Body of pancreas (tissue), 4 donors: ENCODE measurements around the gene KIAA0825. TPM values are rescaled to one million over a fixed set of nuclear protein-coding genes. Genes with fewer than 3 reads are reported as not detected.

Experiments
- ATAC-seq: fragments of 150-250 bp; one replicate; pipeline ENCODE4 v1.9.1; 2016
- DNase-seq, 4 donors: peaks; one replicate each; pipeline ENCODE4 v3.0.0-alpha.2; 2019
- H3K27ac ChIP-seq, 4 donors: fragments of 200-600 bp; sonication (generic); 1 replicate in 3 of 4; 2 replicates in 1 of 4; pipeline versions ENCODE4 v1.5.1 to v1.6.1; 2016 to 2019; ENCODE audit warnings: mild to moderate bottlenecking in 1 of 4, mixed read lengths in 1 of 4, moderate library complexity in 1 of 4
- H3K27me3 ChIP-seq, 2 donors: fragments of 200-600 bp; sonication (generic); one replicate each; pipeline ENCODE4 v1.6.0; 2016; ENCODE audit warnings: mild to moderate bottlenecking in 1 of 2
- H3K36me3 ChIP-seq, 2 donors: fragments of 200-600 bp; sonication (generic); replicated peaks in 1 of 2; 2 replicates each; pipeline ENCODE4 v1.5.1; 2016; ENCODE audit warnings: low read depth in 2 of 2; ENCODE audit not compliant: insufficient read depth in 1 of 2
- H3K4me1 ChIP-seq: fragments of 200-600 bp; sonication (generic); one replicate; pipeline ENCODE4 v1.6.0; 2016
- H3K4me3 ChIP-seq, 2 donors: fragments of 200-600 bp; sonication (generic); 1 replicate in 1 of 2; 2 replicates in 1 of 2; pipeline ENCODE4 v1.5.1; 2016 to 2019
- H3K9me3 ChIP-seq, 3 donors: fragments of 200-600 bp; sonication (generic); 1 replicate in 2 of 3; 2 replicates in 1 of 3; pipeline ENCODE4 v1.5.1; 2016
- POLR2A ChIP-seq, 3 donors: fragments of 450-650 bp; IDR thresholded peaks; one replicate each; pipeline ENCODE4 v1.6.1; 2016; ENCODE audit warnings: antibody characterized with exemption in 3 of 3, mild to moderate bottlenecking in 2 of 3
- WGBS, 2 donors: methylation state at CpG; one replicate each; pipeline ENCODE4 v1.1.5; 2017; 5-methylcytosine and 5-hydroxymethylcytosine counted together
- intact Hi-C: fragments of 100-400 bp; cut with DNase I; formaldehyde crosslinking; loops from one replicate; pipeline ENCODE4 v1.15.1; 2023
- total RNA-seq, 2 donors: library from RNA; depleted of rRNA; stranded (reverse); fragments of >200 nt; gene quantifications; one replicate each; pipeline ENCODE4 v1.1.0, GENCODE V29; 2016
- TF ChIP-seq, protein P1 (sequence below), 7 experiments: fragments of 450-650 bp in 4 of 7; fragments of 200-600 bp in 3 of 7; sonication (generic) in 3 of 7; IDR thresholded peaks; one replicate each; pipeline ENCODE4 v1.5.1; 2016 to 2019; ENCODE audit warnings: antibody characterized with exemption in 7 of 7

The KIAA0825 gene
- total RNA-seq, 2 donors from 2014 or later: 5.7 to 6.6 TPM

DNA sequence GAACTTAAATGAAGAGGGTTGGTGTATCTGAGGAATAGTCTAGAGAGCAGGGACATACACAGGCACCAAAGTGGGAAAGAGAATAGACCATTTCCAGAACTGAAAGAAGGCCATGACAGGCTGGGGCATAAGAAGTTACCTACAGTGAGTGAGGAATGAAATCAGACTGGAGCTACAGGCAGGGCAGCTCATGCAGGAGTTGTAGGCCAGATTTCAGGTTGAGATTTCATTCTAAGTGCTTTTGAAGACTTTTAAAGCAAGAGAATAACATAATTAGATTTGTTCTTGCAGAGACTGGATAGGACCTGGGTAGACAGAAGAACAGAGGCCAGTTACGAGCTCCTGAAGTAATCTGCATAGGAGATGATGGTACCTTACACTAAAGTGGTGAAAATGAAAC lies 280.8 kb downstream of the KIAA0825 start:
- intact Hi-C loops: no loop called here
- no peak overlapping the region for H3K27ac ChIP-seq
- no peaks in the 10 kb centered on the region for H3K4me1 ChIP-seq
- WGBS, 2 donors: 81 to 93% methylated on average over 1 of the region's 1 CpG
- H3K9me3 ChIP-seq: no peaks in the 10 kb centered on the region
- no peaks in the 10 kb centered on the region for H3K27me3 ChIP-seq
- TF ChIP-seq, protein P1, sequence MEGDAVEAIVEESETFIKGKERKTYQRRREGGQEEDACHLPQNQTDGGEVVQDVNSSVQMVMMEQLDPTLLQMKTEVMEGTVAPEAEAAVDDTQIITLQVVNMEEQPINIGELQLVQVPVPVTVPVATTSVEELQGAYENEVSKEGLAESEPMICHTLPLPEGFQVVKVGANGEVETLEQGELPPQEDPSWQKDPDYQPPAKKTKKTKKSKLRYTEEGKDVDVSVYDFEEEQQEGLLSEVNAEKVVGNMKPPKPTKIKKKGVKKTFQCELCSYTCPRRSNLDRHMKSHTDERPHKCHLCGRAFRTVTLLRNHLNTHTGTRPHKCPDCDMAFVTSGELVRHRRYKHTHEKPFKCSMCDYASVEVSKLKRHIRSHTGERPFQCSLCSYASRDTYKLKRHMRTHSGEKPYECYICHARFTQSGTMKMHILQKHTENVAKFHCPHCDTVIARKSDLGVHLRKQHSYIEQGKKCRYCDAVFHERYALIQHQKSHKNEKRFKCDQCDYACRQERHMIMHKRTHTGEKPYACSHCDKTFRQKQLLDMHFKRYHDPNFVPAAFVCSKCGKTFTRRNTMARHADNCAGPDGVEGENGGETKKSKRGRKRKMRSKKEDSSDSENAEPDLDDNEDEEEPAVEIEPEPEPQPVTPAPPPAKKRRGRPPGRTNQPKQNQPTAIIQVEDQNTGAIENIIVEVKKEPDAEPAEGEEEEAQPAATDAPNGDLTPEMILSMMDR (IDR thresholded peaks at IDR 0.05): no peak
- no peaks in the 10 kb centered on the region for H3K36me3 ChIP-seq
- H3K4me3 ChIP-seq: no peak overlapping the region
- DNase-seq (no peak), ATAC-seq (no peak)

DNA sequence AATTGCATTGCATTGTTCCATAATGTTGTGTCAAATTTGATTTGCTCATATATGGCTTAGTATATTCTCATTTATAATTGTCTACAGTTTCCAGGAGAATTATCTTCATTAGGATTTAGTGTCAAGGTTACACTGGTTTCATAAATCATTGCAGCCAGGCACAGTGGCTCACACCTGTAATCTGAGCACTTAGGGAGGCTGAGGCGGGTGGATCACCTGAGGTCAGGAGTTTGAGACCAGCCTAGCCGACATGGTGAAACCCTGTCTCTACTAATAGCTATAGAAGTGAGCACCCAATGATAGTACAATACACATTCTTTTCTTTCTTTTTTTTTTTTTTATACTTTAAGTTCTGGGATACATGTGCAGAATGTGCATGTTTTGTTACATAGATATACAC lies 282.5 kb downstream of the KIAA0825 start:
- TF ChIP-seq, protein P1 (IDR thresholded peaks at IDR 0.05): no peak
- TF ChIP-seq POLR2A (IDR thresholded peaks at IDR 0.05): no peak
- no peak overlapping the region for H3K27ac ChIP-seq
- no peaks in the 10 kb centered on the region for H3K27me3 ChIP-seq
- DNase-seq (no peak), ATAC-seq (no peak)
- no peak overlapping the region for H3K4me3 ChIP-seq
- intact Hi-C loops: no loop called here
- H3K4me1 ChIP-seq: no peaks in the 10 kb centered on the region
- no peaks in the 10 kb centered on the region for H3K9me3 ChIP-seq
- WGBS, 2 donors: 95 to 96% methylated on average over 2 of the region's 2 CpGs
- H3K36me3 ChIP-seq: no peaks in the 10 kb centered on the region

DNA sequence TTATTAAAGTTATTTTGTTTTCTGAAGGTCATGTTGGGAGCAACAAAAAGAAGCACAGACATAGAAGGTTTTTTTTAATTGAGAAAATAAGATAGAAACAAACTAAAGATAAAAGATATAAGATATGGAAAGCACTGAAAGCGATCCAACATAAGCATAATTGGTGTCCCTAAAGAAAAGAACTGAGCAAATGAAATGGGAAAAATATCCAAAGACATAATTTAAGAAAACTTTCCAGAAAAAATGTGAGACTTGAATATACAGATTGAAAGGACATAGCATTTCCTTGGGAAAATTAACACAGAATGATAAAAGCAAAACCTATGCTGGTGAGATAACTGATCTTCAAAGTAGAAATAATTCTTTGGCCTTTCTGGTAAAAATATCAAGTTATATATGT lies 289.3 kb downstream of the KIAA0825 start:
- intact Hi-C loops: no loop called here
- no peaks in the 10 kb centered on the region for H3K36me3 ChIP-seq
- 95 to 98% methylated on average over 1 of the region's 1 CpG for WGBS, 2 donors
- ATAC-seq (no peak), DNase-seq (no peak)
- no peaks in the 10 kb centered on the region for H3K27me3 ChIP-seq
- no peak overlapping the region for H3K4me3 ChIP-seq
- H3K9me3 ChIP-seq: peaks cover 0 to 4% (median 0%) of the 10 kb centered on the region in 3 donors
- no peaks in the 10 kb centered on the region for H3K4me1 ChIP-seq
- H3K27ac ChIP-seq: no peak overlapping the region
- TF ChIP-seq POLR2A (IDR thresholded peaks at IDR 0.05): no peak

DNA sequence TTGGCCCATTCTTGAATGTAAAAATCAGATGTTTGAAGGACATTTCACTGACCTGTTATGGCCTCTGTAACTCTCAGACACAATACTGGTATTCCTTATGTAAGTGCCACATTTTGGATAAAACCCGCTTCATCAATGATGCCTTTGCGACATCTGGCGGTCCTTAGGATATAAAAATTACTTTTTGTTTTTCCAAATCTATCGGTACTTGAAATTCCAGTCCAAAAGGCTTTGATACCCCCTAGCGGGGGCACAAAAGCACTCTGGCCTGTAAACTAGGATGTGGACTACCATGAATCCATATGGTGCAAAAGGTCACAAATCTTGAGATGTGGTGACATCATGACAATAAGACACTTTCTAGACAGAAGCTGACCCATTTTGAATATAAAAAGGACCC lies 291.8 kb downstream of the KIAA0825 start:
- no peaks in the 10 kb centered on the region for H3K4me1 ChIP-seq
- no peak for TF ChIP-seq POLR2A (IDR thresholded peaks at IDR 0.05)
- H3K36me3 ChIP-seq: no peaks in the 10 kb centered on the region
- H3K4me3 ChIP-seq: no peak overlapping the region
- ATAC-seq (no peak), DNase-seq (no peak)
- no peak overlapping the region for H3K27ac ChIP-seq
- intact Hi-C loops: no loop called here
- 93 to 94% methylated on average over 5 of the region's 5 CpGs for WGBS, 2 donors
- H3K27me3 ChIP-seq: no peaks in the 10 kb centered on the region
- H3K9me3 ChIP-seq: peaks cover 0 to 4% (median 0%) of the 10 kb centered on the region in 3 donors

DNA sequence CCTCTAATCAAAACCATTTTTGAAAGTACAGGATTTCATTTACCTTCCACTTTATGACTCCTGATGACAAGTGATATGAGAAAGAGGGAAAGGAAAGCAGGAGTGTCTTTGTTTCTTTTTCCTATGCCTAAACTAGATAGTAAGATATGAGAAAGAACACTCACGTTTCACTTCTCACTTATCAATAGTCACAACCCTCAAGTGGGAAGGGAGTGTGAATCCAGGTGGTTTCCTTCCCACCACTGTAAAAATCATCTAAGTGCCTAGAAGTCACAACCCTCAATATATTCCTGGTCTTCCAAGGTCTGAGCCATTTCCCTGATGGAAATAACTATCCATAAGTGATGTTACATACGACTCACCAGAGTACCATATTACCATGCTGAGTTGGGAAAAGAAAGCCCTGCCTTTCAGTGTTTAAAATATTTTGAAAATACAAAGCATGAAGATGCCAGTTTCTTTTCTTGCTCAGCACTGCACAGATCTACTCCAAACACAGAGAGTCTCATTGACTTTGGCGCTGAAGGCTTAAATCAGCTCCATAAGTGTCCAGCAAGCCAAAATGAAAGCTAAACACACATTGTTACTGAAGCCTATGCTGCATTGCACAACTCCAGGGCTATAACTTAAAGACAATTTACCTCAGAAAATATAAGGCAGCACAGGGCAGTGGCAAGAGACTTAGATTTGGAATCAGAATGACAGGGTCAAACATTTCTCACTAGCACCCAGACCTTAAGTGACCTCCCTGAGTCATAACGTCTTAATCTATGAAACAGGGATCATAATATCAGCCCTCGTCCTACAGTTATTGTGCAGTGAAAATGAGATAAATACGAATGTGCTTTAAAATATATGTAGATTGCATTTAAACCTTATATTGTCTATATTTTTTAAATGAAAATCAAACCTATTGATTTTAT lies 301.2 kb downstream of the KIAA0825 start:
- TF ChIP-seq POLR2A (IDR thresholded peaks at IDR 0.05): no peak
- TF ChIP-seq, protein P1 (IDR thresholded peaks at IDR 0.05): no peak
- 30 to 45% methylated on average over 6 of the region's 6 CpGs for WGBS, 2 donors
- peak overlapping the region; percentile 33 to 68 (median 51) for H3K27ac ChIP-seq
- no peak overlapping the region for H3K4me3 ChIP-seq
- ATAC-seq (peak; percentile 81), DNase-seq (peak in 2 of 4 donors; percentile 5 to 7)
- no peaks in the 10 kb centered on the region for H3K4me1 ChIP-seq
- no peaks in the 10 kb centered on the region for H3K9me3 ChIP-seq
- intact Hi-C loops: no loop called here
- H3K27me3 ChIP-seq: no peaks in the 10 kb centered on the region
- H3K36me3 ChIP-seq: no peaks in the 10 kb centered on the region
